GM19463 (cell line): ENCODE data around the gene RECK.
"Not testable (repeated sequence)": the region's sequence is repeated elsewhere in the genome, so short reads cannot be mapped to it uniquely, and the experiment has no call there.

ENCODE experiments used
- ATAC-seq: cut with Tn5 transposase; IDR thresholded peaks from one replicate; pipeline ENCODE4 v1.9.1; 2021; ENCODE audit warnings: mild to moderate bottlenecking, moderate library complexity; ENCODE audit not compliant: unreplicated experiment

RECK gene

DNA sequence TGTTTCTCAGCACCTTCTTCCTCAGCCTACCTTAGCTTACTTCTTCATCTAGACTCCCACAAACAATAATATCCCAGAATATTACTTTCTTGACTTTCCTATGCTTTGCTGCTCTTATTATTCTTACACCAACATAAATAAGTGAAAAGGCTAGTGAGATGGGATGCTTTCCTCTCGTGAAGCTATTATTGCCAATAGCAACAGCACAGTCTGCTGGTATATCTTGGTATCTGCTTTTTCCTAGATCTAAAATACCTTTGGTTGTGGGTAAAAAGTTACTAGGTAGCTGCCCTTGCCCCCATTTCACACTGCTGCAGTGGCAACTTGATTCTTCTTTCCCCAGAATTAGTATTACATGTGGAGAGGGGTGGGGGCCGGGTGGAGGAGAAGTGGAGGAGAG lies 73.7 kb downstream of the RECK start:
- no peak for ATAC-seq

DNA sequence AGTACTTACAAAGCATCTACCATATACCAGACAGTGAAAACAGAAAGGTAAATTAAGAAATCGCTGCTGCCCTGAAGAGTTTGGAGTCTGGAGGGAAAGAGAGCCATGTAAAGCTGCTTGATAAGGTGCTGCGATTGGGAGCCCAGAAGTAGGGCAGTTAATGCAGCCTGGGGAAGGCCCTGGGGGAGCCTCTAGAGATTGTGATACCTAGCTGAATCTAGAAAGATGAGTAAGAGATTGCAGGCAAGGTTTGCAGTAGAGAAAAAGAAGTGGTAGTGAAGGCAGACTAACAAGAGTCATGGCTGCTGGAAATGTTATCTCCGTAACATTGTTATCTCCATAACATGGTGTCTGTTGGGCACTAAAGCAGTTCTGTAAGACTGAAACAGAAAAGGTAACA lies 75.8 kb downstream of the RECK start:
- no peak for ATAC-seq

DNA sequence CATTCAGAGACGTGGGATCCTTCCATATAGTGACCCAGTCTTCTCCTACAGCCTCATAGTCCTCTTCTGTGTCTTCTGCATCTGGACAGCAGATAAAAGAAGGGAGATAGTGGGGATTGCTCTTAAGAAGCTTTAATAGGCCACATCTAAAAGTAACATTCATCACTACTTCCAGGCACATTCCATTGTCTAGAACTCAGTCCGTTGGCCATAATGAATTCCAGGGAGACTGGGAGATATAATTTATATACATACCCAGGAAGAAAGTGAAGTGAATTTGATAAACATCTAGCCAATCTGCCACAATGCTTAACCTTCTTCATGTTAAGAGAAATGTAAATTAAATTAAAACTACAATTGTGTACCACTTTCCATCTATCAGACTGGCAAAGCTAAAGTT lies 77.3 kb downstream of the RECK start:
- no peak for ATAC-seq

DNA sequence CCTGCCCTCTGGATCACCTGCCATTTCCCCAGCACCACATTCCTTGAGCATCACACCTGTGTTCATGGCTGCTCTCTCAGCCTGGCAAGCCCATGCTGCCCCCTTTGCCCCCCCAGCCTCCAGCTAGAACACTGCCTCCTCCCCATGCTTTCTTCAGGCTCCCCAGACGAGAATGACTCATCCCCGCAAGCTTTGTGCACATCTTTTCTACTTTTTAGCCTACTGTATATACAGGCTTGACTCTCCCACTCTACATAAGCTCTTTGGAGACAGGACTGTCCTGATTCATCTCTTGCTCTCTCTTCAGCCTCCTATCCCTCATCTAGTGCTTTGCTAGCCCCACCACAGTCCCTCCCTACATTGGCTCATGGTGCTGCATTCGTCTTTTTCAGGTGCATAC lies 79.9 kb downstream of the RECK start:
- ATAC-seq = no peak

DNA sequence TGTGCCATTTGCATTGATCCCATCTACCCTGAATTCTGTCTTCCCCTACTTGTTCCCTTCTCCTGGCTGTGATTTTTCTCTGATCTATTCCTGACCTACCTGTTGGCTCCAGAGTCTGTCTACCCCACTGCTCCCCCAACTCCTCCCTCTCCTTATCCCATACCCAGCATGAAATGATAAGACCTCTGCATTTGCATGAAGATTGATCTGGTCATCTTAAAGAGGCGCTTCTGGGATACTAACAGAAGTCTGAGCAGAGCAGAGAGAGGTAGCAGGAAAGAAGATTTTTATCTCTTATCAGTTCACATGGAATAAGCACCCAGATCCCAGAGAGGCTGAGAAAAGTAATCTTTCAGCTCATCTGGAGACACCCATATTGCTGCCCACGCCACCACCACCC lies 81.5 kb downstream of the RECK start:
- ATAC-seq = no peak

DNA sequence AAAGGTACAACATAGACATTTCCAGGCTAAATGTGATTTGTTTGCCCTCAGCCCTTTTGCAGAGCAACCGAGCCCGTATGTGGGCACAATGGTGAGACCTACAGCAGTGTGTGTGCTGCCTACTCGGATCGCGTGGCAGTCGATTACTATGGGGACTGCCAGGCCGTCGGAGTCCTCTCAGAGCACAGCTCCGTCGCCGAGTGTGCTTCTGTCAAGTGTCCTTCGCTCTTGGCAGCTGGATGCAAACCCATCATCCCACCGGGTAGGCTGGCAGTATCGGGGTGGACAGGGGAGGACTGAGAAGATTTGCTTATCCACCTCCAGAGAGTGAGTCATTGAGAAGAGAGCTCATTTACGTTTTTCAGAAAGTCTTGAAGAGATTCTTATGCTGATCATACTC lies 82.0 kb downstream of the RECK start:
- no peak for ATAC-seq

DNA sequence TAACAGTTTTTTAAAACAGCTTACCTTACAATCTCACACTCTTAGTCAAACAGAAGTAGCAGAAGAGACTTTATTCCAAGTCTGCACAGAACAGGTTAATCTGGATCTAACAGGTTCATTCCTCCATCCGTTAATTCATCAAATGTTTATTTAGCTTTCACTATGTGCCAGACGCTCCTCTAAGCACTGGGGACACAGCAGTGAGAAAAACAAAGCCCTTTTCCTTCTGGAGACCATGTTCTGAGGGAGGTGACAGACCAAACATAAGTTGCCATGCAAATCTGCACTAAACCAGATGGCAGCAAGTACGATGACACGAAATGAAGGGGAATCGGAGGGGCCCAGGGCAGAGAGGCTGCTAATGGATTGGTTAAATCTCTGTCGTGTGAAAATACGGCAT lies 82.8 kb downstream of the RECK start:
- ATAC-seq = no peak

DNA sequence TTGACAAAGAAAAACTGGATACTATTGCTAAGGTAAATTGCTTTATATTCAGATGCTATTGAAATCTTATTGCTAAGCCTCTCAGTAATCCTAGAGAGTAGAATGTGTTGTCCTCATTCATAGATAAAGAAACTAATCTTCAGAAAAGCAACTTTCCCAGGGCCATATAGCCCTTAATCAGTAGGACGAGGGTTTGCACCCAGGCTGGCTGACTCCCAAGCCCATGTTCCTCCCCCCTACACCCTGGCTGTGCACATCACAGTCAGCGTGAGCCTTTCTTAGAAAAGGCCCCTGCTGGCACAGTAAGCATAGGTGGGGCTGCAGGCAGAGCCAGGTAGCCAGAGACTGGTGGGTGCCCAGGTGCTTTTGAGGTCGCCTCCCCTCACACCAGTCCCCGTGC lies 84.0 kb downstream of the RECK start:
- no peak for ATAC-seq

DNA sequence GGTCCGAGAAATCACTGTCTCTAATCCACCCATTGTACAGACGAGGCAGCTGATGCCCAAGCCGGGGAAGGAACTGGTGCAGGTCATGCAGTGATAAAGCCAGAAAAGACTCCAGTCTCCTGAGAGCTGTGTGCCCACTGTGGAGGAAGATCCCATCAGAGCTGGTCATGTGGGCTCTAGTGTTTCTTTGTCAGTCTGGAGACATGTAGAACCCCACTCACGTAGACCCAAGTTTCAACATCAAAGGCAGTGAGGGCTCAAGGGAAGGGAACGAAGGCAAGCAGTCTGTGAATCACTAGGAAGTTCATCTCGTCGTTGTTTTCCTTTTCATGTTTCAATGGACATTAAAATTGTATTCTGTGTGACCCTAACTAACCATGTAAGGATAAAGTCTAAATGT lies 85.3 kb downstream of the RECK start:
- ATAC-seq = no peak

DNA sequence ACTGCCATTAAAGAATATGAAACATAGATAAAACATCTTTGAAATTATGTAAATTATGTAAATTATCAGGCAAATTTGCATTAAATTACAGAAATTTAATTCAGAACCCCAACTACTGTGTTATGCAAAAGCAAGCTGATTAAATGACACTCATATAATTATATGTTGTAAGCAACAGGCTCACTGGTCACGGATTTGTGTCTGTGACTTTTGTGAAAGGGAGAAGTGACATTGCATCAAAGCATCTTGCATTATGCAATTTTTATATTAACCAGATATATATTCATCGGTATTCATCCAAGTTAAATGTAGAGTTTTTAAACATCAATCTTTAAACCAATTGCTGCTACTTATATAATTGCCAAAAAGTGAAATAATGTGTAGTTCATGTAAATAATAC lies 86.8 kb downstream of the RECK start:
- no peak for ATAC-seq

DNA sequence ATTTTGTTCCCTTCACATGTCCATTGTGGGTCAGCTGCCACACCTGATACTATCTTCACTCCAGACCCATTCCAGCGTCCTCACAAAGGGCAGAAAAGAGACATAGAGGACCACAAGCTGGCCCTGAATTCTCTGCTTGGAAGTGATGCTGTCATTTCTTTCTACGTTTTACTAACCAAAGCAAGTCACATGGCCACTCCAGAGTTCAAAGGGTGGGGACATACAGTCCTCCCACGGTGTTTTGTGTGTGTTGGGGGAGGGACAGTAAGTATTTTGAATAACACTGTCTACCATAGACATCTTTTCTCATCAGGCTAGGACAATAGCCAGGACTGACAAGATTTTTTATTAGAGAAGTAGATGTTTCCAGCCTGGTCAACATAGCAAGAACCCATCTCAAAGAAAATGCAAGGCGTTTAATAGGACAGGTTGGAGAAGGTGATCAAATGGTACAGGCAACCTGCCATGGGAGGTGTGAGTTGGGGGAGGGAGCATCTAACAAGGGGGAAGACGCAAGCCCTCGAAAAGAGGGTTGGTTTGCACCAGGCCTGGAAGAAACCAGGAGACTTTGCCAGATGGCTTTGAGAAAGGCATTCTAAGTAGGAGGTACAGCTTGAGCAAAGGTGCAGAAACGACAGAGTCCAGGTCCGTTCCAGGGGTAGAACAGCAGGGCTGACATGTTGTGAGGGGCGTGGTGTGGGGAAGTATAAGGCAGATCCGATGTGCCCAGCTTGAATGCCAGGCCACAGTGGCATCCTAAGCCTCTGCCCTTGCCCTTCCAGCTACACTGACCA lies 88.5 kb downstream of the RECK start:
- no peak for ATAC-seq

DNA sequence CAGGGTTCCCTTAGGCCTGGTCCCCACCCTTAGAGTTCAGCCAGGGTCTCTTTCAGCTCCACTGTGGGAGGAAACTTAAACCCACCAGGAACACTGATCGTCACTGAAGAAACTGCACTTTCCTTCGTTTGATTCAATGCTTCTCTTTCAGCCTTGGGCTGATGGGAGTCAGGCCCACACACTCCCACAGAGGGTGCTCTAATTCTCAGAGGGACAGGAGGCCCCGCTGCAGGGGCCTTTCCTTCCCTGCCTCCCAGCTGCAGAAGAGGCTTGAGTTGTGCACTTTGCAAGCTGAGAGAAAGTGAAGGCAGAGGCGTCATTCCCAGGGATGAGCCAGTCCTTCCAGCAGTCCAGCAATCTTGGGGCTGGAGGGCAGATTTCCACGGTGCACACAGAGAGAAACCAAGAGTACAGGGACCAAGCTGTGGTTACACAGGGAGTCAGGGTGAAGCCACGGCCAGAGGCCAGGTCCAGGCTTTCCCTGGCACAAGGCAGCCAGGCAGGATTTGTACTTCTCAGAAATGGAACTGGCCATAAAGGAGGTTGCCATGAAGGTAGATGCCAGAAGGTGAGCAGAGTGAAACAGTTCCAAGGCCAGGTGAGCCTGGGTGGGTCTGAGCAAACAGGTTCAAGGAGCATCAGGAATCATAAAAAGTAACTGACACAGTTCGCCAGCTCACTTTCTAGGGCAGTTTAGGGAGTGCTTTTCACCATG lies 89.5 kb downstream of the RECK start:
- no peak for ATAC-seq

DNA sequence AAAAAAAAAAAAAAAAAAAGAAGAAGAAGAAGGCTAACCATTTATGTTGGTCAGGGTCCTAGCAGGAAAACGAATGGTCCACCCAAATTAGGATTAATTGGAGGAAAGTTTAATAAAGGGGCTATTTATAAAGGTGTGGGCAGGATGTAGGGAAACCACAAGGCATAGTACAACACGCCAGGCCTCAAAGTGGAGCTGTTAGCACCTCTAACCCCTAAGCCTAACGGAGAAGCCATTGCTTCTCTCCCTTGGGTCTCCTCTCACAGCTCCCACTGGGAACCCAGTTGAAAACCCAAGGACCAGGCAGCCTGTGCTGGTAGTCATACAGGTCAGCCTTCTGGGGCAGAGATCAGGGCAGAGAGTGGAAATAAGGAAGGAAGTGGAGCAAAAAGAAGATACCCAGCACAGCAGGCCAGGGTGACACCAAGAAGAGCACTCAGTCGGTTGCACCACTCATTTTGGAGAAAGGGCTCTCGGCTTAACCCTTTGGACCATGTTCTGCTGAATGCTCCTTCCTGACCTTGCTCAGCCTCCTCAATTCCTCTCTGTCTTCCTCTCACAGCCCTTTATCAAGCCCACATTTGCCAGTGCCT lies 91.0 kb downstream of the RECK start:
- ATAC-seq = no peak

DNA sequence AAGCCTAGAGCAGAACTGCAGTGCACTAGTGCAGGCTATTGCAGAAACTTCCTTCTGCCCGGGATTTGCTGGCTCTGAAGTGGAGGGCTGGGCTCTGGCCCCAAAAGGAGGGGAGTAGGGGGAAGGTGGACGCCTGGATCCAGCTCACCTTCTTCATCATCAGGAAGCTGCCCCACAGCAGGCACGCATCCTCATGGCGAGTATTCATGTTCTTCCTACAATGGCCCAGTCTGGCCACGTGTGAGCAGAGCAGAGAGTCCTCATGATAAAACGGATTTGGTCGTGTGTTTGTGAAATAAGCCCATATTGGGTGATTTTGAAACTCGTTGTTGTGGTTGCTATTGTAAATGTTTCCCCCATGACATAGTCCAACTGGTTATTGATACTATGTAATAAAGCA lies 91.6 kb downstream of the RECK start:
- no peak for ATAC-seq

DNA sequence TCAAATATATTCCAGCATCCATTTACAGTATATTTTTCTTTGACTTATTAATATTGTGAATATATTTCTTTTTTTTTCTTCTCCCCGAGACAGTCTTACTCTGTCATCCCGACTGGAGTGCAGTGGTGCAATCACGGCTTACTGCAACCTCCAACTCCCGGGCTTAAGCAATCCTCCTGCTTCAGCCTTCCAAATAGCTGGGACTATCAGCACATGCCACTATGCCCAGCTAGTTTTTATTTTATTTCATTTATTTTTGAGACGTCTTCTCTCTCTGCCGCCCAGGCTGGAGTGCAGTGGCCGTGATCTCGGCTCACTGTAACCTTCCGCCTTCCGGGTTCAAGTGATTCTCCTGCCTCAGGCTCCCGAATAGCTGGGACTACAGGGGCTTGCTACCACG lies 92.4 kb downstream of the RECK start:
- ATAC-seq = no peak

DNA sequence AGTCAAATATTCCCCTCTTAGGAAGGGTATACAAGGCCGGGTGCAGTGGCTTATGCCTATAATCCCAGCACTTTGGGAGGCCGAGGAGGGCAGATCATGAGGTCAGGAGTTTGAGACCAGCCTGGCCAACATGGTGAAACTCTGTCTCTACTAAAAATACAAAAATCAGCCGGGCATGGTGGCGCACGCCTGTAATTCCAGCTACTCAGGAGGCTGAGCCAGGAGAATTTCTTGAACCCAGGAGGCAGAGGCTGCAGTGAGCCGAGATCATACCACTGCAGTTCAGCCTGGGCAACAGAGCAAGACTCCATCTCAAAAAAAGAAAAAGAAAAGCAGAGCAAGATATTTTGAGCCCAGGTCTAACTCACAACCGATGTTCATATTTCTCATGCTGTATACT lies 95.0 kb downstream of the RECK start:
- not testable (repeated sequence) for ATAC-seq

DNA sequence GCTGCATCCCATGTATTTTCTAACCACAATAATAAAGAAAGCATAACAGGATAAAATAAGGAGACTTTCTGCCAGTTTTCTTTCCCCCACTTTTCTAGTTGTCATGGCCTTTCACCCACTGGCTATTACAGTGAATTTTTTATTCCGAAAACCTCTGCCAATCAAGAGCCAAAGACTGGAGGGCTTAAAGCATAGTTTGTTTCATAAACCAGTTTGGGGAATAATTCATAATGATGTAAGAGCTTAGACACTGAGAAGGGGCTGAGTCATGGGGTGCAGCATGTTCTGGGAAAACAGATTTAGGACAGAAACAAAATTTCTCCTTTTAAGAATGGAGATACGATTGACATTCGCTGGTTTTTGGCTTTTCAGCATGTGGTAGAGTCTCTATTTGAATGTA lies 95.4 kb downstream of the RECK start:
- no peak for ATAC-seq

DNA sequence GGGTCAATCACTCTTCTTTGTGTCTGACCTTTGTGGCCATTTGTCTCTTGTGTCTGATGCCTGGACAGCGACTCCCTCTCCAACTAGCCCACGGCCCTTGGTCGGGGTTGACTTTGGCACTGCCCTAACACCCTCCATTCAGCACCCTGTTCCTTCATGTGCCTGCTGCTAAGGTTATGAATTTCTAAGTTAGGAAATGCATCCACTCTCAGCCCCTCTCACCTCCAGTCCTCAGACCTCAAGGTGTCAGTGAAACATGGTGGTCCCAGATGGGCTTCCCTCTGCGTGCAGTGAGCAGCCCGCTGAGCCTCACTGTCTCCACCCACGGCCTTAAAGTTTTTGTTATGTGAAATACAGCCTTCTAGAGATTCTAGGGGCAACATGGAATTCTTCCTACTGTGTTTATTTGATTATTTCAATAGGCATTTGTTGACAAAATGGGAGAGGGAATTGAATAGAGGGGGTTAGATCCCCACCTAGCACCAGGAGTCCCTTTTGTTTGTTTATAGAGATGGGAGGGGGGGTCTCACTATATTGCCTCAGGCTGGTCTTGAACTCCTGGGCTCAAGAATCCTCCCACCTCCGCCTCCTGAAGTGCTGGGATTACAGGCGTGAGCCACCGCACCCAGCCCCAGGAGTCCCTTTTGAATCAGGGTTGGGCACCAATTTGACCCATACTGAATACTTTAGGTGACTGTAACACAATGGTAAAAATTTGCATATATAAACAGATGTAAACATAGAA lies 98.2 kb downstream of the RECK start:
- no peak for ATAC-seq

DNA sequence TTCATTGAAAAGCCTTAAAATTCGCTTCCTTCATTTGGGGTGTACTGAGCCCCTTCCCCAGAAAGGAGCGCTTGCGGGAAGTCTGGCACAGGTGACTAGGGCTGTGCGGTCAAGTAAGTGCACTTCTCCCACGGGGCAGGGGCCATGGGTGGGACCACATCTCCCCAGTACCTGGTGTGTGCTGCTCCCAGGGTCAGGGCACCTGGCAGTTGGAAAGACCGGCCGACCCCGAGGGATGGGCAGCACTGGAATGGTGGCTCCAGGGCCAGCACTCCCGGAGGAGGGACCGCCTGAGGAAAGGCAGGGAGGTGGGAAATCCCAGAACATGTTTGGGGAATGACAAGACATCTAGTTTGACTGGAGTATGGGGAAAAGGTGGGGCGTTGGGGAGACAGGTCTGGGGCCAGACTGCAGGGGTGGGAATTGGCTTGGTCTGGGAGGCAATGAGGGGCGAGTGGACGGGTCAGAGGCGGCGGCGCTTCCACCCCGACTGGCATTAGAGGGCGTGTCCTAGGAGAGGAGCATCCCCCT lies 99.1 kb downstream of the RECK start:
- no peak for ATAC-seq

DNA sequence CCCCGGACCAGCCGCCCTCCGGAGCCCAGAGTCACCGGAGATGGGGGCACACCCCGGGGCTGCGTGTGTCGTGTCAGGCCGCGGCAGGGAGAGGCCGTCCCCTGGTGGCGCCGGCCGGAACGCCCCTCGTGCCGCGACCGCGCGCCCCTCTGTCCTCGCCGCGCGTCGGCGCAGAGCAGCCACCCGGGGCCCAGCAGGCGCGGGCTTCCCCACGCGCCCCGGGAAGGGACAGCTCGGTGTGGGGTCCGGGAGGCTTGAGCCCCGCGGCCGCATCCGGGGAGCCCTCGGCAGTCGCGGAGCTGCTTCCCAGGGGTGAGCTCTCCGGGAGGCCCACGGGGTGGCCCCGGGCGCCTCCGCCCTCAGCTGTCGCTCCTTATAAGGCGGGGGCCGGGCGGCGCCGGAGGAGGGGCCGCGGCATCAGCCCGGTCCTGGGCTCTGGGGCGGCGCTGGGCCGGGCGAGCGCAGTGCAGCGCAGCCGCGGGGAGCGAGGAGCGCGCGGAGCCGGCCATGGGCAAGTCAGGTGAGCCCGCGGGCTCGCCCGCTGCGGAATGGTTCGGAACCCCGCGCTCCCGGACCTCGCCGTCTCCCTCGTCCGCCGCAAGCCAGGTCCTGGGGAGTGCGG lies 99.7 kb downstream of the RECK start, which contains the start of gene GLIPR2:
TSS of gene GLIPR2 (plus strand) at position 462 of the 622 bp plus-strand sequence. CDS start at position 508, 46 bp downstream.
- peak; percentile 94 for ATAC-seq
